Hypothalamus (tissue), 51 donors: ENCODE results near the gene RTBDN.
"Not testable (repeated sequence)": the region's sequence is repeated elsewhere in the genome, so short reads cannot be mapped to it uniquely, and the experiment has no call there.

Experiments
- DNase-seq, 51 donors: peaks; one replicate each; lab custom pipeline; 2025; lab: John Stamatoyannopoulos, UW

The RTBDN gene

GRCh38 chr19:12828494-12828893, 5.9 kb downstream of the RTBDN start:
- DNase-seq = no peak

GRCh38 chr19:12825254-12826131, 8.9 kb downstream of the RTBDN start:
- no peak for DNase-seq

- no peak for DNase-seq
These were observed 12.6 kb downstream of the RTBDN start for GRCh38 chr19:12821761-12822160.

- not testable (repeated sequence) for DNase-seq
These were observed 16.6 kb downstream of the RTBDN start for GRCh38 chr19:12817810-12818209.

- not testable (repeated sequence) for DNase-seq
These were observed 17.2 kb downstream of the RTBDN start for GRCh38 chr19:12817188-12817587.

- no peak for DNase-seq
These were observed 19.3 kb downstream of the RTBDN start for GRCh38 chr19:12815088-12815487.

GRCh38 chr19:12806242-12807081, 27.9 kb downstream of the RTBDN start, which contains the start of gene RNASEH2A:
RNASEH2A (plus strand) TSS chr19:12806584; CDS start chr19:12806674, 90 bp downstream.
- DNase-seq = peak in 48 of 51 donors; percentile 17 to 92 (median 78)

- DNase-seq = no peak
These were observed 30.3 kb downstream of the RTBDN start for GRCh38 chr19:12804051-12804450.

GRCh38 chr19:12802267-12803106, 31.9 kb downstream of the RTBDN start:
- no peak for DNase-seq

- DNase-seq = peak in 44 of 51 donors; percentile 23 to 85 (median 70)
These were observed 32.7 kb downstream of the RTBDN start, which contains the start of the genes PRDX2 and THSD8 for GRCh38 chr19:12801466-12802266. PRDX2 (minus strand) TSS chr19:12801800; CDS start chr19:12801261, 539 bp downstream. THSD8 (plus strand) TSS chr19:12802069; CDS start chr19:12802072, 3 bp downstream.

- DNase-seq = peak in 9 of 51 donors; percentile 21 to 50 (median 30)
These were observed 33.4 kb downstream of the RTBDN start for GRCh38 chr19:12800923-12801465.

GRCh38 chr19:12800466-12800770, 34.0 kb downstream of the RTBDN start:
- no peak for DNase-seq

- no peak for DNase-seq
These were observed 34.5 kb downstream of the RTBDN start for GRCh38 chr19:12799742-12800465.

GRCh38 chr19:12797607-12798006, 36.8 kb downstream of the RTBDN start:
- DNase-seq = not testable (repeated sequence)

GRCh38 chr19:12797141-12797587, 37.2 kb downstream of the RTBDN start:
- no peak for DNase-seq

- DNase-seq = peak in 45 of 51 donors; percentile 15 to 80 (median 52)
These were observed 38.0 kb downstream of the RTBDN start for GRCh38 chr19:12796146-12797071.

- no peak for DNase-seq
These were observed 39.4 kb downstream of the RTBDN start for GRCh38 chr19:12794971-12795381.
